Astrocyte of the cerebellum (primary cell): ENCODE measurements around the gene VASH2.

Source experiments
- DNase-seq: peaks from one replicate; pipeline ENCODE4 v3.0.0-alpha.2; 2011; ENCODE audit warnings: low read depth
- H3K4me3 ChIP-seq: 2 replicates; pipeline ENCODE4 v1.5.1; 2011; ENCODE audit warnings: mild to moderate bottlenecking, low read depth, low read length, moderate library complexity
- in situ Hi-C: cut with HindIII; loops from 2 replicates; pipeline ENCODE4 v1.10.0; 2017; ENCODE audit warnings: low sequenced_read_pairs
- TF ChIP-seq, protein P1 (sequence below): IDR thresholded peaks from 2 replicates; pipeline ENCODE4 v1.5.1; 2012; ENCODE audit warnings: low read length, low read depth, moderate library complexity, mild to moderate bottlenecking; ENCODE audit errors: missing control alignments

VASH2 gene

DNA sequence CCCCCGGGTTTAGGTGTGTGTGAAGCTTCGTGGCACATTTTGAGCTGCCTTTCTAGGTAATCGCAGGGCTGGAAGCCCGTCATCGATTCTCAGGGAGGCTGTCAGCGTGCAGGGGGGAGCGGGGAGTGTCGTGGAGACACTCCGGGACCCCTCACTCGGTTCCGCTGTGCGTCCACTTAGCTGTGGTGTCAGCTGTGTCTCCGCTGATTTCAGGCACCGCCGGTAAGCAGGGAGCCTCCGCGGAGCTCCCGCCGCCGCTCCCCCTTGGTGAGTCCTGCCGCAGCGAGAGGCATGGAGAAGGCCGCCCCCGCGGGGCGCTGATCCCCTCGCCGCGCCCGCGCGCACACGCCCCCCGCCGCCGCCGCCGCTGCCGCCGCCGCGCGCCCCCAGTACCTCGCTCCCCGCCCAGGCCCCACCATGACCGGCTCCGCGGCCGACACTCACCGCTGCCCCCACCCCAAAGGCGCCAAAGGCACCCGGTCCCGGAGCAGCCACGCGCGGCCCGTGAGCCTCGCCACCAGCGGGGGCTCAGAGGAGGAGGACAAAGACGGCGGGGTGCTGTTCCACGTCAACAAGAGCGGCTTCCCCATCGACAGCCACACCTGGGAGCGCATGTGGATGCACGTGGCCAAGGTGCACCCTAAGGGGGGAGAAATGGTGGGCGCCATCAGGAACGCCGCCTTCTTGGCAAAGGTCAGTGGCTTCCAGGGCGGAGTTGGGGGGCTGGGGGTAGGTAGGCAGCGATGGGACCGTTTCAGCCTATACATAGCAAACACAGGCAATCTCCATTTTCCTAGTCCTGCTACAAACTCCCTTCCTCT lies 995 bp downstream of the VASH2 start:
- in situ Hi-C loops: no loop called here
- TF ChIP-seq, protein P1, sequence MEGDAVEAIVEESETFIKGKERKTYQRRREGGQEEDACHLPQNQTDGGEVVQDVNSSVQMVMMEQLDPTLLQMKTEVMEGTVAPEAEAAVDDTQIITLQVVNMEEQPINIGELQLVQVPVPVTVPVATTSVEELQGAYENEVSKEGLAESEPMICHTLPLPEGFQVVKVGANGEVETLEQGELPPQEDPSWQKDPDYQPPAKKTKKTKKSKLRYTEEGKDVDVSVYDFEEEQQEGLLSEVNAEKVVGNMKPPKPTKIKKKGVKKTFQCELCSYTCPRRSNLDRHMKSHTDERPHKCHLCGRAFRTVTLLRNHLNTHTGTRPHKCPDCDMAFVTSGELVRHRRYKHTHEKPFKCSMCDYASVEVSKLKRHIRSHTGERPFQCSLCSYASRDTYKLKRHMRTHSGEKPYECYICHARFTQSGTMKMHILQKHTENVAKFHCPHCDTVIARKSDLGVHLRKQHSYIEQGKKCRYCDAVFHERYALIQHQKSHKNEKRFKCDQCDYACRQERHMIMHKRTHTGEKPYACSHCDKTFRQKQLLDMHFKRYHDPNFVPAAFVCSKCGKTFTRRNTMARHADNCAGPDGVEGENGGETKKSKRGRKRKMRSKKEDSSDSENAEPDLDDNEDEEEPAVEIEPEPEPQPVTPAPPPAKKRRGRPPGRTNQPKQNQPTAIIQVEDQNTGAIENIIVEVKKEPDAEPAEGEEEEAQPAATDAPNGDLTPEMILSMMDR: no peak
- peak overlapping the region; percentile 69 for H3K4me3 ChIP-seq
- DNase-seq: no peak

DNA sequence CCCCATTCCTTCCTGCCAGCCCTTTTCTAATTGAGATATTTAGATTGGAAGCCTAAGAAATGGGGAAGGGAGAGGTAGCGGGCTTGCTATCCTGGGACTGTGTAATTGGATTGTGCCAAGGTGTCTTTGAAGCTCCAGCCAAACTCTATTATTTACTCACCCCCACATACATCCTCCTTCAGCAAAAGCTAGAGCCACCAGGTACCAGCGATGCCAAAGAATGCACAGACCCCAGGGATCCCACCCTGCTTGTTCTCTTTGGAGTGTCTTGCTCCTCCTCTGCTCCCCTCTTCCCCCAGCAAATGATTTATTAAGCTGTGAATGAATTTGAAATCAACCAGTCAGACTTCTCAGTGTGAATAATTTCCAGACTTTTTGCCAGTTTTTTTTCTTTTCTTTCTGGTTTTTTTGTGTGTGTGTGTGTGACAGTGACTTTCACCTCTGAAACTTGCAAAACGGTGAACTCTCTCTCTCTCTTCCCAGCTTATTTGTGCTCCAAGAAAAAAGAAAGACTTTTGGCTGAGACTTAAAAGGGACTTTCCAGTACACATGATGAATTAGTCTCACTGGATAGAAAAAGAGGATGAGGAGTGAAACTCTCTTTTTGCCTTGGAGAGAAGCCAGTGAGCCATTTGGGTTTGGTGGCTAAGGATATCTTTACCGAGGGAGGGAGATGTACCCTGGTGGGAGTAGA lies 1.8 kb downstream of the VASH2 start:
- H3K4me3 ChIP-seq: peak overlapping the region; percentile 69
- no peak for DNase-seq
- in situ Hi-C loops: no loop called here
- TF ChIP-seq, protein P1: no peak

DNA sequence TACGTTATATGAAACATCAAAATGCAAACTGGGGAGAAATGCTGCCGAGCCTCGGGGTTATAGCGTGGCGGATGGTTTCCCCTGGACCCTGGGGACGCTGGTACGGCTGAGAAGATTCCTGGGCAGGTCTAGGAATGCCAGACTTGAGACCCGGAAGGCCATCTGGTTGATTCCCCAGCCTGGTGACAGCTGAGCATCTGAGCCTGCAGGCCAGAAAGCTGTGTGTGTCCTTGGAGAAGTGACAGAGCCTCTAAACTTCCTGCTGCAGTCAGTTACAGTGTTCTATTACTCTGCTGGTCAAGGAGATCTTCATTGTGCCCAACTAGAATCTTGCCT lies 2.3 kb downstream of the VASH2 start:
- no peak for DNase-seq
- in situ Hi-C loops: no loop called here
- TF ChIP-seq, protein P1: no peak
- H3K4me3 ChIP-seq: no peak overlapping the region

DNA sequence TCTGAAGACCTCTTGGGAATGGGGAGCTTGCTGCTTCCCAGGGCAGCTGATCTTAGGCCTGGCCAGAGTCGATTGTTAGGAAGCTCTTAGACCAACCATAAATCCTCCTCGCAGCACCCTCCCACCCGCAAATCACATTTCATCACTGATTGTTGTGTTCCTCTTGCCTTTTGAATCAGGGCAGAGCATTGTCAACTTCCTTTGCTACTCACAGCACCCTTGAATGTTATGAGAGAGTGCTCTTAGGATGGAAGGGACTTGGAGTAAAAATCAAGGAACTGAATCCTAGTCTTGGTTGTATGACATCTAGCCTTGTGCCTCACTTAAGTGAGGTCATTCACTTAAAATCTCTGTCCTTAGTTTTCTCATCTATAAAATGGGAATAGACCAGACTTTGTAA lies 3.0 kb downstream of the VASH2 start:
- in situ Hi-C loops: no loop called here

DNA sequence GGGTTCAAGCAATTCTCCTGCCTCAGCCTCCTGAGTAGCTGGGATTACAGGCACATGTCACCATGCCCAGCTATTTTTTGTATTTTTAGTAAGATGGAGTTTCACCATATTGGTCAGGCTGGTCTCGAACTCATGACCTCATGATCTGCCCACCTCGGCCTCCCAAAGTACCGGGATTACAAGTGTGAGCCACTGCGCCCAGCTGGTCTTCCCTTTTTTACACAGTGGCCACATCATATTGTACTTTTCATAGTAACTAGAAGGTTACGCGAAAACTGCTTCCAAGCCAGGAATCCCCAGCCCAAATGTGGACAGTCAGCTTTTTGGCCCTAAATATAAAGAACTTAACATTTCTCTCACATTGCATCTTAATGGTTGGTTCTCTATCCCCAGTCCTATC lies 4.2 kb downstream of the VASH2 start:
- no peak for DNase-seq
- in situ Hi-C loops: no loop called here
- no peak overlapping the region for H3K4me3 ChIP-seq
- TF ChIP-seq, protein P1: no peak

More for the DNA sequence above, 3.0 kb downstream of the VASH2 start:
- no peak for DNase-seq
- H3K4me3 ChIP-seq: no peak overlapping the region
- TF ChIP-seq, protein P1: no peak

DNA sequence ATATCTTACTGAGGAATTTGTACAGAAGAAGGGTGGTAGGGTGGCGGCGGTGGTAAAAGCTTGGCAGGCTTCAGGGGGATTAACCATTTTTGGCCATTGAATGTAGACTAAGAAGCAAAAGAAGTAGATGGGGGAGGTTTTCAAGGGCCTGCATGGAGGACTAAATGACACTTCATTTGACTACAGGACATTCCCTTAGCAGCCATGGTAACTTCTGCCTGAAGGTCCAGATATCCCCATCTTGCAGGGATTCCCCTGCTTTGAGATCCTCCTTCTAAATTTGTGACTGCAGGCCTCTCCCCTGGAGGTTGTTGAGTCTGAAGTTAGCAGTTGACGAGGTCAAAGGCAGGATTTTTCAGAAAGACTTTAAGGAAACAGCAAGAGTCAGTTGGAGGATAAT lies 4.8 kb downstream of the VASH2 start:
- TF ChIP-seq, protein P1: no peak
- no peak overlapping the region for H3K4me3 ChIP-seq
- no peak for DNase-seq
- in situ Hi-C loops: no loop called here
